SK-N-MC (cell line): ENCODE results near the gene SIPA1L3.

Source experiments
- FOXP2 ChIP-seq: optimal IDR thresholded peaks from 2 replicates; pipeline ENCODE3; 2011; ENCODE audit warnings: mild to moderate bottlenecking, moderate library complexity; ENCODE audit not compliant: insufficient read depth; ENCODE audit errors: extremely low read length, control extremely low read depth
- POLR2AphosphoS5 ChIP-seq: IDR thresholded peaks from 2 replicates; pipeline ENCODE4 v1.6.1; 2012; ENCODE audit warnings: mild to moderate bottlenecking, low read depth, low read length, borderline replicate concordance

DNA sequence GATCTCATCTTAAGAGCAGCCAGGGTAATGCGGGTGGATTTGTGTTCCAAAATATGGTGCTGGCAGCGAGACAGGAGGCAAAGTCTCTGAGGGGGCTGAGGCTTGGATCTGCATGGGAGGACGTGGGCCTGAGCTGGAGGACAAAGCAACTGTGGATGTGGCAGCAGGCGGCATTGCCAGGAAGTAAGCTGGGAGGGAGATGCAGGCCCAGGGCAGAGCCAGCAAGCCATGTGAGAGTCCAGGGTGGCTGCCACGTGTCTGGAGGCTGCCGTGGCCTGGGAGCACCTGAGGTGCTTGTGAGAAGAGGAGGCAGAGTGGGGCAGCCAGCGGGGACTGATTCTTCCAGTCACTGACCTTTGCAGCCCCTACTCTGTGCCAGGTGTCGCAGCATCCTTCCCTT, 265.0 kb downstream of the SIPA1L3 start:
- TF ChIP-seq POLR2AphosphoS5 = no peak
- no peak for TF ChIP-seq FOXP2
